ENCODE measurements around the gene EIF3J. TPM values are rescaled to one million over a fixed set of nuclear protein-coding genes. Genes with fewer than 3 reads are reported as not detected.
A peak's percentile ranks its signal among the peaks of the same experiment; 100 is the strongest.

Gene EIF3J
- total RNA-seq, 1 donor from 2014 or later, result 59.5 TPM

DNA sequence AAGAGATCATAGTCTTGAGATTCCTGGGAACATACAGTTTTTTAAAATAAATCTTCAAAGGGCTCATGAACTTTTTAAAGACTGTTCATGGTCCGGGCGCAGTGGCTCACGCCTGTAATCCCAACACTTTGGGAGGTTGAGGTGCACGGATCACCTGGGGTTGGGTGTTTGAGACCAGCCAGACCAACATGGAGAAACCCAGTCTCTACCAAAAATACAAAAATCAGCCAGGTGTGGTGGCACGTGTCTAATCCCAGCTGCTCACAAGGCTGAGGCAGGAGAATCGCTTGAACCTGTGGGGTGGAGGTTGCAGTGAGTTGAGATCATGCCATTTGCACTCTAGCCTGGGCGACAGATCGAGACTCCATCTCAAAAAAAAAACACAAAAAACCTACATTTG lies 41.4 kb upstream of the EIF3J start:
- H3K9me3 Mint-ChIP-seq (ENCODE audit: unreplicated experiment), result no peaks in the 10 kb centered on the region
- H3K4me3 Mint-ChIP-seq (ENCODE audit: unreplicated experiment), result no peak overlapping the region
- no peak overlapping the region for H3K27ac Mint-ChIP-seq (ENCODE audit: unreplicated experiment)
- no peaks in the 10 kb centered on the region for H3K4me1 Mint-ChIP-seq (ENCODE audit: low read depth, unreplicated experiment)
- H3K27me3 Mint-ChIP-seq (ENCODE audit: unreplicated experiment), result no peaks in the 10 kb centered on the region
- H3K36me3 Mint-ChIP-seq (ENCODE audit: unreplicated experiment), result no peaks in the 10 kb centered on the region
- DNase-seq, result no peak
- TF ChIP-seq, protein P1, sequence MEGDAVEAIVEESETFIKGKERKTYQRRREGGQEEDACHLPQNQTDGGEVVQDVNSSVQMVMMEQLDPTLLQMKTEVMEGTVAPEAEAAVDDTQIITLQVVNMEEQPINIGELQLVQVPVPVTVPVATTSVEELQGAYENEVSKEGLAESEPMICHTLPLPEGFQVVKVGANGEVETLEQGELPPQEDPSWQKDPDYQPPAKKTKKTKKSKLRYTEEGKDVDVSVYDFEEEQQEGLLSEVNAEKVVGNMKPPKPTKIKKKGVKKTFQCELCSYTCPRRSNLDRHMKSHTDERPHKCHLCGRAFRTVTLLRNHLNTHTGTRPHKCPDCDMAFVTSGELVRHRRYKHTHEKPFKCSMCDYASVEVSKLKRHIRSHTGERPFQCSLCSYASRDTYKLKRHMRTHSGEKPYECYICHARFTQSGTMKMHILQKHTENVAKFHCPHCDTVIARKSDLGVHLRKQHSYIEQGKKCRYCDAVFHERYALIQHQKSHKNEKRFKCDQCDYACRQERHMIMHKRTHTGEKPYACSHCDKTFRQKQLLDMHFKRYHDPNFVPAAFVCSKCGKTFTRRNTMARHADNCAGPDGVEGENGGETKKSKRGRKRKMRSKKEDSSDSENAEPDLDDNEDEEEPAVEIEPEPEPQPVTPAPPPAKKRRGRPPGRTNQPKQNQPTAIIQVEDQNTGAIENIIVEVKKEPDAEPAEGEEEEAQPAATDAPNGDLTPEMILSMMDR (IDR thresholded peaks at IDR 0.05; ENCODE audit: partially characterized antibody, unreplicated experiment), result no peak

DNA sequence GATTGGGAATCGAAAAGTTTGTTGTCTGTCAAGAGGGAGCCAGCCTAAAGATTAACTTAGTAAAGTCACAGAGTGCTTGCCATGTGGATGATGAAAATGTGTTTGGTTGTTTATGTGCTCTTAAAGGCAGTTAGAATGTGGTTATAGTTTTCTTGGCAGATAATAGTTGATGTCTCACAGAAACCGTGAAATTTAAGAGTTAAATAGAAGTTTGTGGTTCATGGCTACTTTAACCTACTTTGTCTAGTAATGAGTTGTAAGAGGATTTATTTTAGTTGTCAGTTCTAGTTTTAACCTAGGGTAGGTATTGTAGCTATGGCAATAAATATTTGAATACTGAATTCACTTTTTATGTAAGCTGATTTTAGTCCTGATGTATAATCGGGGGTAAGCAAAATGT lies 36.4 kb upstream of the EIF3J start:
- Mint-ChIP-seq H3K27ac (ENCODE audit: unreplicated experiment) (no peak overlapping the region), H3K4me1 (ENCODE audit: low read depth, unreplicated experiment) (no peaks in the 10 kb centered on the region), H3K9me3 (ENCODE audit: unreplicated experiment) (no peaks in the 10 kb centered on the region), H3K4me3 (ENCODE audit: unreplicated experiment) (no peak overlapping the region), H3K36me3 (ENCODE audit: unreplicated experiment) (no peaks in the 10 kb centered on the region), H3K27me3 (ENCODE audit: unreplicated experiment) (no peaks in the 10 kb centered on the region)
- TF ChIP-seq, protein P1 (IDR thresholded peaks at IDR 0.05; ENCODE audit: partially characterized antibody, unreplicated experiment), result no peak
- DNase-seq, result no peak

DNA sequence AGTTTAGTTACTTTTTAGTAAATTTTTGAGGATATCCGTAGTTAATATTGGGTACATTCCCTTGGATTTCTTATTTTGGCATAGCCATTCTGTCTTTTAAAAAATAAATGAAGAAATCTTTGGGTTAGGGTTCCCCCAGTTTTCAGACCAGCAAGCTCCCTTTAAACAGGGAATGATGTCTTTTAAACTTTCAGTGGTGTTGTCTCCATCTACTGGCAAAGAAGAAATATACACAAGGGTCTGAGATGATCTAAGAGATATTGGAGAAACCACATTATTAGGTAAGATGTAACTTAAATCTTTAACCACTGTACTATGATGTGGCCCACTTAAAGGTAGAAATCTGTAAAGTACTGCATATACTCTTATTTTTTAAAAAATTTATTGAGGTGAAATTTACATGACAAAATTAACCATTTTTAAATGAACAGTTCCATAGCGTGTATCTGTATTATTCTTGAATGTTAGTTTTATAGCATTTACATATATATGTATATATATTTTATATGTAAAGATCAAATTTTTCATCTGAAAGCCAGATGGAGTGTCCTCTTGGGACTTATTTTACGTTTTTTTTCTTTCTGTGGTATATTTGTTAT lies 35.1 kb upstream of the EIF3J start:
- H3K4me1 Mint-ChIP-seq (ENCODE audit: low read depth, unreplicated experiment), result no peaks in the 10 kb centered on the region
- H3K4me3 Mint-ChIP-seq (ENCODE audit: unreplicated experiment), result no peak overlapping the region
- H3K27ac Mint-ChIP-seq (ENCODE audit: unreplicated experiment), result no peak overlapping the region
- H3K9me3 Mint-ChIP-seq (ENCODE audit: unreplicated experiment), result peaks cover 3% of the 10 kb centered on the region
- H3K36me3 Mint-ChIP-seq (ENCODE audit: unreplicated experiment), result no peaks in the 10 kb centered on the region
- TF ChIP-seq, protein P1 (IDR thresholded peaks at IDR 0.05; ENCODE audit: partially characterized antibody, unreplicated experiment), result peak; percentile 52
- no peaks in the 10 kb centered on the region for H3K27me3 Mint-ChIP-seq (ENCODE audit: unreplicated experiment)
- DNase-seq, result no peak

DNA sequence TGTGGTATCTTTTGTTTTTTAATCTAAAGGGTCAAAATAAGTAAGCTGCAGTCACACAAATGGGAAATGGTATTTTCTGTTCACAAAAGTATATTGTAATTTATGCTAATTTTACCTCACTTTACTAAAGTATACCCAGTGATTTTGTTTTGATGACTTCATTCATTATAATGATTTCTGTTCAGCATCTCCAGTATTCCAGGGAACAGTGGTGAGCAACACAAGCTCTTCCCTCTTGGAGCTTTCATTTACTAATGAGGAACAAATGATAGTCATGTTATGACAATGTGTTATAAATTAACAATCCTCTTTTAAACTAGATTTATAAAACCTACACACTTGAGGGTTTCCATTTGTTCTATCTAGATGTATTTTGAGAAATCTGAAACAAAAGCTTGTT lies 20.5 kb upstream of the EIF3J start:
- Mint-ChIP-seq H3K4me1 (ENCODE audit: low read depth, unreplicated experiment) (no peaks in the 10 kb centered on the region), H3K27ac (ENCODE audit: unreplicated experiment) (no peak overlapping the region), H3K27me3 (ENCODE audit: unreplicated experiment) (no peaks in the 10 kb centered on the region), H3K4me3 (ENCODE audit: unreplicated experiment) (no peak overlapping the region), H3K9me3 (ENCODE audit: unreplicated experiment) (no peaks in the 10 kb centered on the region), H3K36me3 (ENCODE audit: unreplicated experiment) (no peaks in the 10 kb centered on the region)
- DNase-seq, result no peak
- TF ChIP-seq, protein P1 (IDR thresholded peaks at IDR 0.05; ENCODE audit: partially characterized antibody, unreplicated experiment), result no peak

DNA sequence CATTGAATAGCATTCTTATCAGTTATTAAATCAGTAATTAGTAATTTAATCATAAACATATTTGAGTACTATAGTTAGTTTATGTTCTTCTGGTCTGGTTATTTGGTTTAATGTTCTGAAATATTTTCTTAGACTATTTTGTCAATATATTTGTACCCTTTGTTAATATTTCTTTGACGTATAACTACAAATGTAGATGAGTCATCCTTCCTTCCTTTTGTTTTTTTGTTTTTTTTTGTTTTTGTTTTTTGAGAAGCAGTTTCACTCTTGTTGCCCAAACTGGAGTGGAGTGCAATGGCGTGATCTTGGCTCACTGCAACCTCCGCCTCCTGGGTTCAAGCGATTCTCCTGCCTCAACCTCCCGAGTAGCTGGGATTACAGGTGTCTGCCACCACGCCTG lies 17.4 kb upstream of the EIF3J start:
- H3K4me1 Mint-ChIP-seq (ENCODE audit: low read depth, unreplicated experiment), result no peaks in the 10 kb centered on the region
- no peaks in the 10 kb centered on the region for H3K36me3 Mint-ChIP-seq (ENCODE audit: unreplicated experiment)
- TF ChIP-seq, protein P1 (IDR thresholded peaks at IDR 0.05; ENCODE audit: partially characterized antibody, unreplicated experiment), result no peak
- H3K4me3 Mint-ChIP-seq (ENCODE audit: unreplicated experiment), result no peak overlapping the region
- no peaks in the 10 kb centered on the region for H3K27me3 Mint-ChIP-seq (ENCODE audit: unreplicated experiment)
- DNase-seq, result no peak
- H3K9me3 Mint-ChIP-seq (ENCODE audit: unreplicated experiment), result no peaks in the 10 kb centered on the region
- no peak overlapping the region for H3K27ac Mint-ChIP-seq (ENCODE audit: unreplicated experiment)
